SK-N-SH treated with all-trans-retinoic acid at 6 μM for 48 hours (cell line): ENCODE data around the gene MLIP.
"Not testable (repeated sequence)": the region's sequence is repeated elsewhere in the genome, so short reads cannot be mapped to it uniquely, and the experiment has no call there.

Experiments
- ARNTL ChIP-seq: fragments of 450-650 bp; formaldehyde crosslinking; IDR thresholded peaks from 2 replicates; pipeline ENCODE4 v1.5.0; 2020; ENCODE audit warnings: low read depth, mild to moderate bottlenecking, moderate library complexity, borderline replicate concordance
- SNAI2 ChIP-seq: fragments of 250-450 bp; sonication (Bioruptor Pico); IDR thresholded peaks from 2 replicates; pipeline ENCODE4 v1.5.0; 2020; ENCODE audit warnings: mild to moderate bottlenecking, moderate library complexity
- TCF4 ChIP-seq: fragments of 250-450 bp; sonication (Bioruptor Pico); IDR thresholded peaks from 2 replicates; pipeline ENCODE4 v1.8.0; 2021; ENCODE audit warnings: mild to moderate bottlenecking, moderate library complexity, borderline replicate concordance
- ZFP30 ChIP-seq: fragments of 450-650 bp; formaldehyde crosslinking; IDR thresholded peaks from 2 replicates; pipeline ENCODE4 v1.5.0; 2022; ENCODE audit warnings: mild to moderate bottlenecking, moderate library complexity
- ZNF565 ChIP-seq: fragments of 450-650 bp; formaldehyde crosslinking; conservative IDR thresholded peaks from 2 replicates; pipeline ENCODE4 v1.5.0; 2020; ENCODE audit warnings: low read depth, mild to moderate bottlenecking, moderate library complexity
- ZNF70 ChIP-seq: fragments of 450-650 bp; formaldehyde crosslinking; IDR thresholded peaks from 2 replicates; pipeline ENCODE4 v1.5.0; 2020; ENCODE audit warnings: mild to moderate bottlenecking, moderate library complexity
- ZNF8 ChIP-seq: fragments of 450-650 bp; formaldehyde crosslinking; IDR thresholded peaks from 2 replicates; pipeline ENCODE4 v1.5.0; 2020; ENCODE audit warnings: mild to moderate bottlenecking, moderate library complexity
- TF ChIP-seq, protein P1 (sequence below): fragments of 250-450 bp; sonication (Bioruptor Pico); IDR thresholded peaks from 2 replicates; pipeline ENCODE4 v1.8.0; 2020; ENCODE audit warnings: mild to moderate bottlenecking, moderate library complexity, borderline replicate concordance
- TF ChIP-seq, protein P2 (sequence below): fragments of 250-450 bp; sonication (Bioruptor Pico); IDR thresholded peaks from 2 replicates; pipeline ENCODE4 v1.5.1; 2021; ENCODE audit warnings: mild to moderate bottlenecking, moderate library complexity
- TF ChIP-seq, protein P3 (sequence below): fragments of 250-450 bp; sonication (Bioruptor Pico); IDR thresholded peaks from 2 replicates; pipeline ENCODE4 v1.5.0; 2020; ENCODE audit warnings: mild to moderate bottlenecking, moderate library complexity

DNA sequence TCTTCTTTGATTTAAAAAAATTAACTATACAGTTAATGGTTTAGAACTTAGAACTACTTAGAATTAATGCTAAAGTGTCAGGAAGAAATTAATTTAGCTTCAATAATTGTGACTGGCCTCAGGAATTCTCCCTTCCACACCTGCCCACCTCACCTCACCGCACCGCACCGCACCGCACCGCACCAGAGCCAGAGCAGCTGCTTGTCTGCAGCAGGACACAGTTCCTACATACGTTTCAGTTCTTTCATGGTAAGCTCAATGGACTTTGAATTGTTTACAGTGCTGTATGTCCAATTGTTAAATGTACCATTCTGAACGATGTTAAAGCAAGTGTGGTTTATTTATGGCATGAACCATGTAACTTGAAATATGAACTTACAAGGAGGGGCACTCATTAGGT lies 98.7 kb downstream of the MLIP start:
- TF ChIP-seq ZFP30, ARNTL, ZNF70, SNAI2, ZNF565, TCF4, ZNF8 (CRISPR knock-in tag): not testable (repeated sequence)
- TF ChIP-seq, protein P1, sequence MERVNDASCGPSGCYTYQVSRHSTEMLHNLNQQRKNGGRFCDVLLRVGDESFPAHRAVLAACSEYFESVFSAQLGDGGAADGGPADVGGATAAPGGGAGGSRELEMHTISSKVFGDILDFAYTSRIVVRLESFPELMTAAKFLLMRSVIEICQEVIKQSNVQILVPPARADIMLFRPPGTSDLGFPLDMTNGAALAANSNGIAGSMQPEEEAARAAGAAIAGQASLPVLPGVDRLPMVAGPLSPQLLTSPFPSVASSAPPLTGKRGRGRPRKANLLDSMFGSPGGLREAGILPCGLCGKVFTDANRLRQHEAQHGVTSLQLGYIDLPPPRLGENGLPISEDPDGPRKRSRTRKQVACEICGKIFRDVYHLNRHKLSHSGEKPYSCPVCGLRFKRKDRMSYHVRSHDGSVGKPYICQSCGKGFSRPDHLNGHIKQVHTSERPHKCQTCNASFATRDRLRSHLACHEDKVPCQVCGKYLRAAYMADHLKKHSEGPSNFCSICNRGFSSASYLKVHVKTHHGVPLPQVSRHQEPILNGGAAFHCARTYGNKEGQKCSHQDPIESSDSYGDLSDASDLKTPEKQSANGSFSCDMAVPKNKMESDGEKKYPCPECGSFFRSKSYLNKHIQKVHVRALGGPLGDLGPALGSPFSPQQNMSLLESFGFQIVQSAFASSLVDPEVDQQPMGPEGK (CRISPR knock-in tag), result not testable (repeated sequence)
- TF ChIP-seq, protein P2, sequence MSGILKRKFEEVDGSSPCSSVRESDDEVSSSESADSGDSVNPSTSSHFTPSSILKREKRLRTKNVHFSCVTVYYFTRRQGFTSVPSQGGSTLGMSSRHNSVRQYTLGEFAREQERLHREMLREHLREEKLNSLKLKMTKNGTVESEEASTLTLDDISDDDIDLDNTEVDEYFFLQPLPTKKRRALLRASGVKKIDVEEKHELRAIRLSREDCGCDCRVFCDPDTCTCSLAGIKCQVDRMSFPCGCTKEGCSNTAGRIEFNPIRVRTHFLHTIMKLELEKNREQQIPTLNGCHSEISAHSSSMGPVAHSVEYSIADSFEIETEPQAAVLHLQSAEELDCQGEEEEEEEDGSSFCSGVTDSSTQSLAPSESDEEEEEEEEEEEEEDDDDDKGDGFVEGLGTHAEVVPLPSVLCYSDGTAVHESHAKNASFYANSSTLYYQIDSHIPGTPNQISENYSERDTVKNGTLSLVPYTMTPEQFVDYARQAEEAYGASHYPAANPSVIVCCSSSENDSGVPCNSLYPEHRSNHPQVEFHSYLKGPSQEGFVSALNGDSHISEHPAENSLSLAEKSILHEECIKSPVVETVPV (CRISPR knock-in tag), result not testable (repeated sequence)
- TF ChIP-seq, protein P3, sequence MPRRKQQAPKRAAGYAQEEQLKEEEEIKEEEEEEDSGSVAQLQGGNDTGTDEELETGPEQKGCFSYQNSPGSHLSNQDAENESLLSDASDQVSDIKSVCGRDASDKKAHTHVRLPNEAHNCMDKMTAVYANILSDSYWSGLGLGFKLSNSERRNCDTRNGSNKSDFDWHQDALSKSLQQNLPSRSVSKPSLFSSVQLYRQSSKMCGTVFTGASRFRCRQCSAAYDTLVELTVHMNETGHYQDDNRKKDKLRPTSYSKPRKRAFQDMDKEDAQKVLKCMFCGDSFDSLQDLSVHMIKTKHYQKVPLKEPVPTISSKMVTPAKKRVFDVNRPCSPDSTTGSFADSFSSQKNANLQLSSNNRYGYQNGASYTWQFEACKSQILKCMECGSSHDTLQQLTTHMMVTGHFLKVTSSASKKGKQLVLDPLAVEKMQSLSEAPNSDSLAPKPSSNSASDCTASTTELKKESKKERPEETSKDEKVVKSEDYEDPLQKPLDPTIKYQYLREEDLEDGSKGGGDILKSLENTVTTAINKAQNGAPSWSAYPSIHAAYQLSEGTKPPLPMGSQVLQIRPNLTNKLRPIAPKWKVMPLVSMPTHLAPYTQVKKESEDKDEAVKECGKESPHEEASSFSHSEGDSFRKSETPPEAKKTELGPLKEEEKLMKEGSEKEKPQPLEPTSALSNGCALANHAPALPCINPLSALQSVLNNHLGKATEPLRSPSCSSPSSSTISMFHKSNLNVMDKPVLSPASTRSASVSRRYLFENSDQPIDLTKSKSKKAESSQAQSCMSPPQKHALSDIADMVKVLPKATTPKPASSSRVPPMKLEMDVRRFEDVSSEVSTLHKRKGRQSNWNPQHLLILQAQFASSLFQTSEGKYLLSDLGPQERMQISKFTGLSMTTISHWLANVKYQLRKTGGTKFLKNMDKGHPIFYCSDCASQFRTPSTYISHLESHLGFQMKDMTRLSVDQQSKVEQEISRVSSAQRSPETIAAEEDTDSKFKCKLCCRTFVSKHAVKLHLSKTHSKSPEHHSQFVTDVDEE (CRISPR knock-in tag), result not testable (repeated sequence)
